K562 (cell line): ENCODE results near the gene EPSTI1. TPM values are rescaled to one million over a fixed set of nuclear protein-coding genes. Genes with fewer than 3 reads are reported as not detected.
"Not testable (repeated sequence)": the region's sequence is repeated elsewhere in the genome, so short reads cannot be mapped to it uniquely, and the experiment has no call there.

Experiments used
- ATAC-seq: fragments of 200-7000 bp; cut with Tn5 transposase; 3 replicates; pipeline ENCODE4 v1.9.1; 2020; ENCODE audit warnings: moderate library complexity
- BruUV-seq: library from RNA; stranded (reverse); fragments of 400-500 nt; replicated peaks from 2 replicates; lab custom pipeline; 2021; lab: Mats Ljungman, UMichigan
- CTCF ChIA-PET: fragments of 300-600 bp; formaldehyde crosslinking; extraction: SDS; loops from one replicate; lab custom pipeline; 2021; ENCODE audit warnings: low intra/inter-chr PET ratio; lab: Yijun Ruan, JAX
- POLR2A ChIA-PET: fragments of 300-600, 350-650 bp; sonication (Branson Sonifier 250); formaldehyde crosslinking; extraction: SDS; loops from one replicate; lab custom pipeline; 2021; ENCODE audit warnings: antibody characterized with exemption, inconsistent platforms; lab: Yijun Ruan, JAX
- DNase-seq, 4 experiments: peaks; one replicate each; pipeline versions ENCODE4 v3.0.0 to v3.0.0-alpha.2; 2011 to 2018; ENCODE audit warnings: low spot score in 3 of 4, mixed read lengths in 3 of 4; ENCODE audit errors: extremely low read depth in 1 of 4
- FAIRE-seq: peaks from 2 replicates; lab custom pipeline; 2011; peaks lifted over from hg19 to GRCh38; lab: Jason Lieb, UNC
- H2AFZ ChIP-seq: 2 replicates; pipeline ENCODE4 v1.6.0; 2011; ENCODE audit warnings: low read depth, low read length, control low read depth, inconsistent platforms
- H3K27ac ChIP-seq: fragments of 200-600 bp; 3 replicates; pipeline ENCODE4 v1.8.0; 2011; ENCODE audit warnings: low read depth, mild to moderate bottlenecking, control low read depth, inconsistent platforms, low read length, moderate library complexity, mixed read lengths; ENCODE audit errors: extremely low read depth
- H3K27me3 ChIP-seq, 2 experiments: fragments of 300-600 bp in 1 of 2; 2 replicates in 1 of 2; 3 replicates in 1 of 2; pipeline versions ENCODE4 v1.6.0 to v1.8.0; 2011; ENCODE audit warnings: inconsistent platforms in 2 of 2, low read length in 2 of 2, mild to moderate bottlenecking in 1 of 2, mixed read lengths in 1 of 2, moderate library complexity in 1 of 2; ENCODE audit not compliant: control insufficient read depth in 2 of 2, insufficient read depth in 2 of 2
- H3K36me3 ChIP-seq: fragments of 300-600 bp; 3 replicates; pipeline ENCODE4 v1.8.0; 2011; ENCODE audit warnings: mild to moderate bottlenecking, low read length, inconsistent platforms; ENCODE audit not compliant: control insufficient read depth, insufficient read depth
- H3K4me1 ChIP-seq, 2 experiments: fragments of 200-600 bp in 1 of 2; replicated peaks in 1 of 2; 2 replicates in 1 of 2; 3 replicates in 1 of 2; pipeline versions ENCODE4 v1.5.1 to v1.8.0; 2011; ENCODE audit warnings: inconsistent platforms in 2 of 2, low read length in 2 of 2, mild to moderate bottlenecking in 1 of 2, mixed read lengths in 1 of 2, moderate library complexity in 1 of 2; ENCODE audit not compliant: control insufficient read depth in 2 of 2, insufficient read depth in 2 of 2
- H3K4me2 ChIP-seq: 2 replicates; pipeline ENCODE4 v1.6.1; 2011; ENCODE audit warnings: low read length, control low read depth, inconsistent platforms, mixed read lengths; ENCODE audit not compliant: insufficient read depth
- H3K4me3 ChIP-seq: fragments of 200-600 bp; sonication (generic), shearing (Covaris generic); 2 replicates; pipeline ENCODE4 v1.5.1; 2016; ENCODE audit warnings: control low read depth, inconsistent platforms
- H3K79me2 ChIP-seq: fragments of 200-600 bp; 3 replicates; pipeline ENCODE4 v1.8.0; 2011; ENCODE audit warnings: low read length, inconsistent platforms; ENCODE audit not compliant: control insufficient read depth, insufficient read depth
- H3K9ac ChIP-seq, 2 experiments: 2 replicates each; pipeline versions ENCODE4 v1.6.0 to v1.6.1; 2011; ENCODE audit warnings: low read depth in 2 of 2, low read length in 2 of 2, control low read depth in 1 of 2, inconsistent platforms in 1 of 2, mild to moderate bottlenecking in 1 of 2, mixed read lengths in 1 of 2; ENCODE audit not compliant: insufficient read depth in 1 of 2
- H3K9me1 ChIP-seq: one replicate; pipeline ENCODE4 v1.6.0; 2011; ENCODE audit warnings: inconsistent platforms, mild to moderate bottlenecking, low read length, moderate library complexity; ENCODE audit not compliant: control insufficient read depth, insufficient read depth
- H3K9me3 ChIP-seq: replicated peaks from 2 replicates; pipeline ENCODE4 v1.5.1; 2011; ENCODE audit warnings: low read depth, low read length, inconsistent platforms; ENCODE audit not compliant: control insufficient read depth, insufficient read depth
- H4K20me1 ChIP-seq: replicated peaks from 2 replicates; pipeline ENCODE4 v1.6.1; 2011; ENCODE audit warnings: low read length, inconsistent platforms, mixed read lengths; ENCODE audit not compliant: control insufficient read depth, insufficient read depth
- ATF1 ChIP-seq, 2 experiments: fragments of 450-650 bp in 1 of 2; IDR thresholded peaks; 2 replicates each; pipeline ENCODE4 v1.6.1; 2016; ENCODE audit warnings: missing compliant biosample characterization in 1 of 2, missing genetic modification characterization in 1 of 2
- HIVEP1 ChIP-seq: fragments of 250-450 bp; sonication (Bioruptor Pico); IDR thresholded peaks from 2 replicates; pipeline ENCODE4 v1.4.0; 2020; ENCODE audit warnings: mild to moderate bottlenecking
- PHB ChIP-seq: fragments of 250-450 bp; sonication (Bioruptor Pico); IDR thresholded peaks from 2 replicates; pipeline ENCODE4 v1.5.0; 2021
- ZNF695 ChIP-seq: fragments of 450-650 bp; formaldehyde crosslinking; IDR thresholded peaks from 2 replicates; pipeline ENCODE4 v1.4.0; 2020; ENCODE audit warnings: mild to moderate bottlenecking, moderate library complexity
- WGBS: fragments of 100-300 bp; shearing (Covaris generic); methylation state at CpG from one replicate; pipeline ENCODE4 v1.1.6; 2016; ENCODE audit warnings: low coverage, mixed read lengths; ENCODE audit not compliant: insufficient coverage; ENCODE audit errors: missing lambda C conversion rate; 5-methylcytosine and 5-hydroxymethylcytosine counted together
- in situ Hi-C: fragments of 300-500 bp; cut with MboI; formaldehyde crosslinking; loops from 4 replicates; pipeline ENCODE4 v1.15.0; 2018; ENCODE audit warnings: inconsistent platforms, mixed read lengths
- intact Hi-C: fragments of 100-400 bp; cut with micrococcal nuclease; formaldehyde crosslinking; loops from 2 replicates; pipeline ENCODE4 v1.14.2; 2022
- polyA plus RNA-seq, 8 experiments: library from polyadenylated mRNA; depleted of rRNA in 4 of 8; stranded (reverse) in 5 of 8; unstranded in 3 of 8; fragments of >200 nt; fragmentation: Nextera tagmentation in 2 of 8; fragmentation: Illumina TruSeq in 1 of 8; extraction: Ambion mirVana in 2 of 8; extraction: Trizol in 1 of 8; gene quantifications; 2 replicates each; pipeline versions ENCODE4 v1.2.1 to v1.2.3, GENCODE V29; 2011 to 2014; ENCODE audit warnings: inconsistent platforms in 1 of 8, missing spikeins in 1 of 8
- total RNA-seq, 7 experiments: library from RNA; depleted of rRNA in 6 of 7; stranded (reverse); fragments of >200 nt in 6 of 7; fragmentation: Illumina TruSeq in 2 of 7; extraction: Trizol in 2 of 7; gene quantifications; 2 replicates each; pipeline versions ENCODE4 v1.2.1 to v1.2.3, GENCODE V29; 2011 to 2021; ENCODE audit warnings: low replicate concordance in 1 of 7
- TF ChIP-seq, protein P1 (sequence below): fragments of 450-650 bp; IDR thresholded peaks from 2 replicates; pipeline ENCODE4 v1.6.1; 2017; ENCODE audit warnings: antibody characterized with exemption, mild to moderate bottlenecking
- TF ChIP-seq, protein P2 (sequence below): sonication (generic); formaldehyde crosslinking; IDR thresholded peaks from 2 replicates; pipeline ENCODE4 v1.8.1; 2023; ENCODE audit warnings: mild to moderate bottlenecking, missing genetic modification reagents

Gene EPSTI1
- total and polyA plus RNA-seq, 9 of the 15 experiments (the other 6 are each of a cell fraction or from before 2014, with no cell fraction given): 0.18 to 1.0 TPM; not detected in 7

DNA sequence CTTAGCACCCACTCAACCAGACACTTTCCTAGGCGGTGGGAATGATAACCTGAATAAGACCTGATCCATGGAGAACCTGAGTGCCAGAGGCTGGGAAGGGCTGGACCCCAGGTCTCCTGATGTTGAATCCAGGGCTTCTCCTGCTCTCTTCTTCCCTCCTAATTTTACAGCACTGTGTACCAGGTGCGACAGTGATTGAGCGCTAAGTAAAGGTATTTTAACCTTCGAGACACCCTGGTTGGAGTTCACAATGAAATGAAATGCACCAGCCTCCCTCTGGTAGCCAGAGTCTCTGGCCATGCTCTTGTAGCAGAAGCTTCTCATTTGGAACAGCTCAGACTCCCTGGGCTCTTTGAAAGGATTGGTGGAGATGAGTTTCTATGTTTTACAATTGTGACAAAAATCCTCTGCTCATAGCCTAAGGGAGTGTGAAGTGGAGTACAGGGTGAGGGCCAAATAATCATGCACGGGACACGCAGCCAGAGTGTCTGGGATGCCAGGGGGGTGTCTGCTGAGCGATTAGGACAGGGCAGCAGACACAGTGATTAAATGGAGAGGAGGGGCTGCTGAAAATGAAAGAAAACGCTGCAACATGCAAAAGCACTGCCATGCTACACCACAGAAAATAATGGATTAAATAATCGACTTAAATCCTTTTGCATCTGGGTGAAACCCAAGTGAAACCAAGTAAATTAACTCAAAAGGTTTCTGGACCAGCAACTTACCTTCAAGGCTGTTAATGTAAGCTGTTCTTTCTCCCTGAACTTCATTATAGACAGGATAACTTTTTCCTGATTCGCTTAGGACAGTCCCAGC lies 126.9 kb downstream of the EPSTI1 start:
- Histone ChIP-seq H3K27me3 (no peaks in the 10 kb centered on the region), H4K20me1 (no peaks in the 10 kb centered on the region), H3K27ac (no peak overlapping the region), H3K4me2 (no peak overlapping the region), H3K9me3 (no peaks in the 10 kb centered on the region), H3K4me1 (no peaks in the 10 kb centered on the region)
- intact Hi-C loops: no loop called here
- FAIRE-seq: no peak
- TF ChIP-seq, protein P1, sequence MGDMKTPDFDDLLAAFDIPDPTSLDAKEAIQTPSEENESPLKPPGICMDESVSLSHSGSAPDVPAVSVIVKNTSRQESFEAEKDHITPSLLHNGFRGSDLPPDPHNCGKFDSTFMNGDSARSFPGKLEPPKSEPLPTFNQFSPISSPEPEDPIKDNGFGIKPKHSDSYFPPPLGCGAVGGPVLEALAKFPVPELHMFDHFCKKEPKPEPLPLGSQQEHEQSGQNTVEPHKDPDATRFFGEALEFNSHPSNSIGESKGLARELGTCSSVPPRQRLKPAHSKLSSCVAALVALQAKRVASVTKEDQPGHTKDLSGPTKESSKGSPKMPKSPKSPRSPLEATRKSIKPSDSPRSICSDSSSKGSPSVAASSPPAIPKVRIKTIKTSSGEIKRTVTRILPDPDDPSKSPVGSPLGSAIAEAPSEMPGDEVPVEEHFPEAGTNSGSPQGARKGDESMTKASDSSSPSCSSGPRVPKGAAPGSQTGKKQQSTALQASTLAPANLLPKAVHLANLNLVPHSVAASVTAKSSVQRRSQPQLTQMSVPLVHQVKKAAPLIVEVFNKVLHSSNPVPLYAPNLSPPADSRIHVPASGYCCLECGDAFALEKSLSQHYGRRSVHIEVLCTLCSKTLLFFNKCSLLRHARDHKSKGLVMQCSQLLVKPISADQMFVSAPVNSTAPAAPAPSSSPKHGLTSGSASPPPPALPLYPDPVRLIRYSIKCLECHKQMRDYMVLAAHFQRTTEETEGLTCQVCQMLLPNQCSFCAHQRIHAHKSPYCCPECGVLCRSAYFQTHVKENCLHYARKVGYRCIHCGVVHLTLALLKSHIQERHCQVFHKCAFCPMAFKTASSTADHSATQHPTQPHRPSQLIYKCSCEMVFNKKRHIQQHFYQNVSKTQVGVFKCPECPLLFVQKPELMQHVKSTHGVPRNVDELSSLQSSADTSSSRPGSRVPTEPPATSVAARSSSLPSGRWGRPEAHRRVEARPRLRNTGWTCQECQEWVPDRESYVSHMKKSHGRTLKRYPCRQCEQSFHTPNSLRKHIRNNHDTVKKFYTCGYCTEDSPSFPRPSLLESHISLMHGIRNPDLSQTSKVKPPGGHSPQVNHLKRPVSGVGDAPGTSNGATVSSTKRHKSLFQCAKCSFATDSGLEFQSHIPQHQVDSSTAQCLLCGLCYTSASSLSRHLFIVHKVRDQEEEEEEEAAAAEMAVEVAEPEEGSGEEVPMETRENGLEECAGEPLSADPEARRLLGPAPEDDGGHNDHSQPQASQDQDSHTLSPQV: no peak
- TF ChIP-seq, protein P2, sequence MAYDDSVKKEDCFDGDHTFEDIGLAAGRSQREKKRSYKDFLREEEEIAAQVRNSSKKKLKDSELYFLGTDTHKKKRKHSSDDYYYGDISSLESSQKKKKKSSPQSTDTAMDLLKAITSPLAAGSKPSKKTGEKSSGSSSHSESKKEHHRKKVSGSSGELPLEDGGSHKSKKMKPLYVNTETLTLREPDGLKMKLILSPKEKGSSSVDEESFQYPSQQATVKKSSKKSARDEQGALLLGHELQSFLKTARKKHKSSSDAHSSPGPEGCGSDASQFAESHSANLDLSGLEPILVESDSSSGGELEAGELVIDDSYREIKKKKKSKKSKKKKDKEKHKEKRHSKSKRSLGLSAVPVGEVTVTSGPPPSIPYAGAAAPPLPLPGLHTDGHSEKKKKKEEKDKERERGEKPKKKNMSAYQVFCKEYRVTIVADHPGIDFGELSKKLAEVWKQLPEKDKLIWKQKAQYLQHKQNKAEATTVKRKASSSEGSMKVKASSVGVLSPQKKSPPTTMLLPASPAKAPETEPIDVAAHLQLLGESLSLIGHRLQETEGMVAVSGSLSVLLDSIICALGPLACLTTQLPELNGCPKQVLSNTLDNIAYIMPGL (CRISPR knock-in tag): no peak
- TF ChIP-seq HIVEP1 (CRISPR knock-in tag): no peak
- TF ChIP-seq ZNF695: no peak
- TF ChIP-seq PHB (CRISPR knock-in tag): no peak
- TF ChIP-seq ATF1 (CRISPR knock-in tag; IDR thresholded peaks at IDR 0.05): no peak
- no peak for TF ChIP-seq ATF1 (tag; IDR thresholded peaks at IDR 0.05)
- TF ChIP-seq, all 486 proteins: peak for 0
- H3K36me3 ChIP-seq: no peaks in the 10 kb centered on the region
- ChIA-PET POLR2A (interaction anchor here (0.5 kb wide), 1 partner anchor 23 kb away, joined by 3 read pairs; no protein-coding TSS in a partner anchor), CTCF (no interaction called here)
- ATAC-seq (no peak), DNase-seq (no peak)
- H3K9ac ChIP-seq: no peak overlapping the region
- no peak overlapping the region for H3K4me3 ChIP-seq
- no peak overlapping the region for H2AFZ ChIP-seq
- H3K9me1 ChIP-seq: no peaks in the 10 kb centered on the region
- WGBS: 0% methylated on average over 7 of the region's 10 CpGs
- BruUV-seq: no TSS peak
- in situ Hi-C loops: no loop called here
- H3K79me2 ChIP-seq: no peaks in the 10 kb centered on the region

DNA sequence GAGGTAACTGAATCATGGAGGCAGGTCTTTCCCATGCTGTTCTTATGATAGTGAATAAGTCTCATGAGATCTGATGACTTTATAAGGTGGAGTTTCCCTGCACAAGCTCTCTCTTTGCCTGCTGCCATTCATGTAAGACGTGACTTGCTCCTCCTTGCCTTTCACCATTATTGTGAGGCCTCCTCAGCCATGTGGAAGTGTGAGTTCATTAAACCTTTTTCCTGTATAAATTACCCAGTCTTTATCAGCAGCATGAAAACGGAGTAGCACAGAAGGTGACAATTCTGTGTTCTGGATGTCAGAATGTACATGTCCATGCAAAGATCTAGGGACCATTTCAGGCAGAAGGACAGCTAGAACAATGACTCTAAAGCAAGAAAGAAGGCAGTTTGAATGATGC lies 129.7 kb downstream of the EPSTI1 start:
- H3K27me3 ChIP-seq, CTCF ChIA-PET, H2AFZ ChIP-seq, H3K9me1 ChIP-seq, ATAC-seq, intact Hi-C loops, H3K4me2 ChIP-seq, H3K36me3 ChIP-seq, H3K9me3 ChIP-seq, in situ Hi-C loops, H3K79me2 ChIP-seq, FAIRE-seq, BruUV-seq, DNase-seq, H3K27ac ChIP-seq, H3K4me3 ChIP-seq, H3K9ac ChIP-seq, H4K20me1 ChIP-seq, POLR2A ChIA-PET, H3K4me1 ChIP-seq: not testable (repeated sequence)
- 0% methylated on average over 2 of the region's 2 CpGs for WGBS
